GM12878 (cell line): ENCODE measurements around the gene AKAP13. TPM values are rescaled to one million over a fixed set of nuclear protein-coding genes. Genes with fewer than 3 reads are reported as not detected.

ENCODE experiments used
- ATAC-seq: fragments of 200-7000 bp; cut with Tn5 transposase; 3 replicates; pipeline ENCODE4 v1.9.1; 2020; ENCODE audit warnings: mild to moderate bottlenecking, moderate library complexity
- BruUV-seq: library from RNA; stranded (reverse); fragments of 400-500 nt; replicated peaks from 2 replicates; lab custom pipeline; 2021; lab: Mats Ljungman, UMichigan
- CTCF ChIA-PET: fragments of 300-600 bp; sonication (Branson Sonifier 250); formaldehyde crosslinking; extraction: SDS; loops from one replicate; lab custom pipeline; 2021; ENCODE audit warnings: inconsistent platforms; lab: Yijun Ruan, JAX
- POLR2A ChIA-PET: fragments of 350-600 bp; formaldehyde crosslinking; extraction: SDS; loops from one replicate; lab custom pipeline; 2021; ENCODE audit warnings: inconsistent platforms; lab: Charles Lee
- RAD21 ChIA-PET: fragments of 300-600 bp; sonication (Branson Sonifier 250); formaldehyde crosslinking; loops from one replicate; lab custom pipeline; 2023; ENCODE audit warnings: antibody characterized with exemption; ENCODE audit not compliant: unreplicated experiment; lab: Charles Lee
- SMC1A ChIA-PET: fragments of 300-600 bp; sonication (Branson Sonifier 250); formaldehyde crosslinking; loops from one replicate; lab custom pipeline; 2023; ENCODE audit not compliant: unreplicated experiment, uncharacterized antibody; lab: Charles Lee
- DNase-seq: peaks from one replicate; pipeline ENCODE4 v3.0.0-alpha.2; 2011; ENCODE audit warnings: low read depth, low spot score
- FAIRE-seq: peaks from 3 replicates; lab custom pipeline; 2011; peaks lifted over from hg19 to GRCh38; lab: Jason Lieb, UNC
- H2AFZ ChIP-seq: 2 replicates; pipeline ENCODE4 v1.6.0; 2011; ENCODE audit warnings: low read depth, low read length, control low read depth; ENCODE audit not compliant: control insufficient read depth
- H3K27ac ChIP-seq: 2 replicates; pipeline ENCODE4 v1.5.1; 2011; ENCODE audit warnings: control low read depth; ENCODE audit not compliant: control insufficient read depth, insufficient read depth
- H3K27me3 ChIP-seq, 2 experiments: replicated peaks in 1 of 2; 2 replicates each; pipeline versions ENCODE4 v1.6.0 to v1.6.1; 2011; ENCODE audit warnings: low read length in 1 of 2; ENCODE audit not compliant: control insufficient read depth in 2 of 2, insufficient read depth in 2 of 2
- H3K36me3 ChIP-seq, 2 experiments: 2 replicates each; pipeline ENCODE4 v1.5.1; 2011; ENCODE audit warnings: low read length in 1 of 2; ENCODE audit not compliant: control insufficient read depth in 2 of 2, insufficient read depth in 2 of 2
- H3K4me1 ChIP-seq: 2 replicates; pipeline ENCODE4 v1.6.1; 2011; ENCODE audit warnings: mild to moderate bottlenecking, low read length, moderate library complexity, mixed read lengths; ENCODE audit not compliant: control insufficient read depth, insufficient read depth
- H3K4me2 ChIP-seq: 2 replicates; pipeline ENCODE4 v1.6.0; 2011; ENCODE audit warnings: control low read depth; ENCODE audit not compliant: control insufficient read depth, insufficient read depth
- H3K4me3 ChIP-seq: fragments of 200-600 bp; sonication (generic); 2 replicates; pipeline ENCODE4 v1.5.1; 2016
- H3K79me2 ChIP-seq: 2 replicates; pipeline ENCODE4 v1.6.0; 2011; ENCODE audit warnings: low read length; ENCODE audit not compliant: control insufficient read depth, insufficient read depth
- H3K9ac ChIP-seq: 2 replicates; pipeline ENCODE4 v1.8.0; 2011; ENCODE audit warnings: low read length, control low read depth, mixed read lengths; ENCODE audit not compliant: control insufficient read depth, insufficient read depth
- H3K9me3 ChIP-seq: replicated peaks from 3 replicates; pipeline ENCODE4 v1.5.1; 2011; ENCODE audit warnings: mild to moderate bottlenecking, low read length; ENCODE audit not compliant: control insufficient read depth, insufficient read depth
- H4K20me1 ChIP-seq: 2 replicates; pipeline ENCODE4 v1.6.0; 2011; ENCODE audit not compliant: control insufficient read depth, insufficient read depth
- ATF7 ChIP-seq: fragments of 450-650 bp; IDR thresholded peaks from 2 replicates; pipeline ENCODE4 v1.6.1; 2016; ENCODE audit warnings: low read depth, mild to moderate bottlenecking
- BHLHE40 ChIP-seq, 2 experiments: fragments of 450-650 bp in 1 of 2; IDR thresholded peaks; 2 replicates each; pipeline ENCODE4 v1.6.1; 2011 to 2017; ENCODE audit warnings: low read depth in 2 of 2, borderline replicate concordance in 1 of 2, improper control_type of control experiment in 1 of 2, low read length in 1 of 2, mild to moderate bottlenecking in 1 of 2
- MEF2A ChIP-seq: IDR thresholded peaks from 2 replicates; pipeline ENCODE4 v1.6.1; 2011; ENCODE audit warnings: low read depth, mild to moderate bottlenecking, low read length, moderate library complexity; ENCODE audit not compliant: insufficient read depth
- NFIC ChIP-seq: IDR thresholded peaks from 2 replicates; pipeline ENCODE4 v1.6.1; 2012; ENCODE audit warnings: low read depth, mild to moderate bottlenecking, inconsistent platforms, low read length, moderate library complexity
- PAX8 ChIP-seq: fragments of 450-650 bp; IDR thresholded peaks from 2 replicates; pipeline ENCODE4 v1.6.1; 2017; ENCODE audit warnings: mild to moderate bottlenecking, moderate library complexity
- SRF ChIP-seq, 2 experiments: IDR thresholded peaks; 2 replicates each; pipeline ENCODE4 v1.6.1; 2011; ENCODE audit warnings: low read depth in 2 of 2, low read length in 2 of 2, mild to moderate bottlenecking in 1 of 2, moderate library complexity in 1 of 2
- ZNF207 ChIP-seq: fragments of 450-650 bp; IDR thresholded peaks from 2 replicates; pipeline ENCODE4 v1.6.1; 2014; ENCODE audit warnings: antibody characterized with exemption, mild to moderate bottlenecking, borderline replicate concordance
- WGBS: methylation state at CpG from one replicate; pipeline ENCODE4 v1.1.6; 2016; ENCODE audit warnings: low lambda C conversion rate; ENCODE audit not compliant: insufficient replicate concordance, insufficient coverage; ENCODE audit errors: missing lambda C conversion rate; 5-methylcytosine and 5-hydroxymethylcytosine counted together
- in situ Hi-C: fragments of 300-500 bp; cut with MboI; formaldehyde crosslinking; loops from 9 replicates; pipeline ENCODE4 v1.14.3; 2018; ENCODE audit warnings: mixed read lengths
- intact Hi-C: fragments of 100-400 bp; cut with micrococcal nuclease; formaldehyde crosslinking; loops from one replicate; pipeline ENCODE4 v1.14.2; 2022; ENCODE audit not compliant: unreplicated experiment
- polyA plus RNA-seq, 11 experiments: library from polyadenylated mRNA; depleted of rRNA in 4 of 11; unstranded in 6 of 11; stranded (reverse) in 5 of 11; fragments of >200 nt; fragmentation: Nextera tagmentation in 4 of 11; fragmentation: Illumina TruSeq in 1 of 11; extraction: Ambion mirVana in 4 of 11; extraction: Trizol in 1 of 11; gene quantifications; 1 replicate in 1 of 11; 2 replicates in 10 of 11; pipeline versions ENCODE4 v1.2.1 to v1.2.3, GENCODE V29; 2011 to 2016; ENCODE audit warnings: inconsistent platforms in 2 of 11, missing spikeins in 2 of 11, low read depth in 1 of 11
- total RNA-seq, 4 experiments: library from RNA; depleted of rRNA in 3 of 4; stranded (reverse); fragments of >200 nt in 3 of 4; fragmentation: Illumina TruSeq in 1 of 4; extraction: Trizol in 1 of 4; gene quantifications; 2 replicates each; pipeline versions ENCODE4 v1.2.1 to v1.2.3, GENCODE V29; 2013 to 2021
- TF ChIP-seq, protein P1 (sequence below): fragments of 450-650 bp; IDR thresholded peaks from 2 replicates; pipeline ENCODE4 v1.6.1; 2017; ENCODE audit warnings: mild to moderate bottlenecking, low read depth, inconsistent platforms; ENCODE audit not compliant: poor library complexity, severe bottlenecking
- TF ChIP-seq, protein P2 (sequence below): IDR thresholded peaks from 2 replicates; pipeline ENCODE4 v1.6.1; 2011; ENCODE audit warnings: borderline replicate concordance, low read depth, mild to moderate bottlenecking, moderate library complexity, low read length; ENCODE audit not compliant: insufficient read depth, poor library complexity, severe bottlenecking

AKAP13 gene
- total and polyA plus RNA-seq, 10 of the 15 experiments (the other 5 are each of a cell fraction or from before 2014, with no cell fraction given), result 14.4 to 74.9 (median 55.1) TPM

DNA sequence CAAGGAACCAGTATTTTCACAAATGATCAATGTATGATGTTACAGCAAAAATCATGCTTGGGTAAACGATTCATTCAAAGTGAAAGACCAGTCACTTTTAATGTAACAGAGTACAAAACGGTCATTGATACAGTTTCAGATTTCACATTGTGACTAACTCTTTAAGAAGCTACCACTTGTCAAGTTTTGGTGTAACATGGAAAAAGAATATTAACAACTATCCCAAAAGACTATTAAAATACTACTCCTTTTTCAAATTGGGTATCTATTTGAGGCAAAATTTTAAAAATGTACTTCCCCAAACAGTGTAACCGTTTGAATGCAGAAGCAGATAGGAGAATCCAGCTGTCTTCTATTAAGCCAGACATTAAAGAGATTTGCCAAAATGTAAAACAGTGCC lies 31.7 kb downstream of the AKAP13 start:
- DNase-seq (no peak), ATAC-seq (peak; percentile 12; the same call in 2 of the 3 replicates), FAIRE-seq (no peak)
- Histone ChIP-seq H3K79me2 (peaks cover 87% of the 10 kb centered on the region), H3K36me3 (no peaks in the 10 kb centered on the region; a peak in 1 of 4 replicates), H3K27ac (peak overlapping the region; percentile 94), H3K4me2 (peak overlapping the region; percentile 35), H4K20me1 (no peaks in the 10 kb centered on the region), H3K27me3 (no peaks in the 10 kb centered on the region), H3K9ac (peak overlapping the region; percentile 19), H2AFZ (no peak overlapping the region), H3K9me3 (no peaks in the 10 kb centered on the region; the same call in none of the 3 replicates), H3K4me1 (peaks cover 74% of the 10 kb centered on the region), H3K4me3 (peak overlapping the region; percentile 23; the same call in 1 of the 2 replicates)
- in situ Hi-C loops, result loop anchor here (5.0 kb wide), 1 partner anchor 80 kb away; no protein-coding TSS in a partner anchor
- no TSS peak for BruUV-seq
- POLR2A ChIA-PET, result interaction anchor here (0.5 to 5.8 kb wide), 14 partner anchors 10 to 807 kb away, joined by 3 to 47 read pairs (median 4); partner anchors contain the start of gene AKAP13
- WGBS, result 0% methylated on average over 3 of the region's 3 CpGs
- TF ChIP-seq BHLHE40 (IDR thresholded peaks at IDR 0.05; ENCODE audit: borderline replicate concordance in 1 of 2, low read depth in 2 of 2, low read length in 1 of 2) (no peak), SRF (IDR thresholded peaks at IDR 0.05; ENCODE audit: low read depth in 2 of 2, low read length in 2 of 2) (no peak), PAX8 (no peak), NFIC (no peak), ATF7 (0 out of 2 replicates have a peak, but pooled peaks have one; percentile 25), MEF2A (no peak), ZNF207 (no peak)
- TF ChIP-seq, protein P1, sequence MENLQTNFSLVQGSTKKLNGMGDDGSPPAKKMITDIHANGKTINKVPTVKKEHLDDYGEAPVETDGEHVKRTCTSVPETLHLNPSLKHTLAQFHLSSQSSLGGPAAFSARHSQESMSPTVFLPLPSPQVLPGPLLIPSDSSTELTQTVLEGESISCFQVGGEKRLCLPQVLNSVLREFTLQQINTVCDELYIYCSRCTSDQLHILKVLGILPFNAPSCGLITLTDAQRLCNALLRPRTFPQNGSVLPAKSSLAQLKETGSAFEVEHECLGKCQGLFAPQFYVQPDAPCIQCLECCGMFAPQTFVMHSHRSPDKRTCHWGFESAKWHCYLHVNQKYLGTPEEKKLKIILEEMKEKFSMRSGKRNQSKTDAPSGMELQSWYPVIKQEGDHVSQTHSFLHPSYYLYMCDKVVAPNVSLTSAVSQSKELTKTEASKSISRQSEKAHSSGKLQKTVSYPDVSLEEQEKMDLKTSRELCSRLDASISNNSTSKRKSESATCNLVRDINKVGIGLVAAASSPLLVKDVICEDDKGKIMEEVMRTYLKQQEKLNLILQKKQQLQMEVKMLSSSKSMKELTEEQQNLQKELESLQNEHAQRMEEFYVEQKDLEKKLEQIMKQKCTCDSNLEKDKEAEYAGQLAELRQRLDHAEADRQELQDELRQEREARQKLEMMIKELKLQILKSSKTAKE, result peak; percentile 17
- TF ChIP-seq, protein P2, sequence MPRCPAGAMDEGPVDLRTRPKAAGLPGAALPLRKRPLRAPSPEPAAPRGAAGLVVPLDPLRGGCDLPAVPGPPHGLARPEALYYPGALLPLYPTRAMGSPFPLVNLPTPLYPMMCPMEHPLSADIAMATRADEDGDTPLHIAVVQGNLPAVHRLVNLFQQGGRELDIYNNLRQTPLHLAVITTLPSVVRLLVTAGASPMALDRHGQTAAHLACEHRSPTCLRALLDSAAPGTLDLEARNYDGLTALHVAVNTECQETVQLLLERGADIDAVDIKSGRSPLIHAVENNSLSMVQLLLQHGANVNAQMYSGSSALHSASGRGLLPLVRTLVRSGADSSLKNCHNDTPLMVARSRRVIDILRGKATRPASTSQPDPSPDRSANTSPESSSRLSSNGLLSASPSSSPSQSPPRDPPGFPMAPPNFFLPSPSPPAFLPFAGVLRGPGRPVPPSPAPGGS, result no peak
- intact Hi-C loops, result loop anchor here (5.0 kb wide), 1 partner anchor 65 kb away; no protein-coding TSS in a partner anchor
- SMC1A ChIA-PET, result interaction anchor here (0.7 to 10.8 kb wide), 28 partner anchors 8 to 297 kb away, joined by 3 to 192 read pairs (median 16); partner anchors contain the start of gene AKAP13
- CTCF ChIA-PET, result interaction anchor here (0.9 to 10.1 kb wide), 21 partner anchors 9 to 122 kb away, joined by 3 to 174 read pairs (median 24); partner anchors contain the start of gene AKAP13
- RAD21 ChIA-PET, result interaction anchor here (1.1 to 9.7 kb wide), 21 partner anchors 9 to 293 kb away, joined by 3 to 202 read pairs (median 18); partner anchors contain the start of gene AKAP13
